ENCODE measurements around the gene CLDN5.

The CLDN5 gene

GRCh38 chr22:19494001-19494560, 30.1 kb downstream of the CLDN5 start:
- no peak for DNase-seq (ENCODE audit: low read depth)
- no peak for TF ChIP-seq CTCF (conservative IDR thresholded peaks at IDR 0.05; ENCODE audit: low read depth, low read length)
- no peak overlapping the region for H3K4me3 ChIP-seq (ENCODE audit: low read depth, low read length)

GRCh38 chr22:19492504-19493174, 31.6 kb downstream of the CLDN5 start:
- no peak for TF ChIP-seq CTCF (conservative IDR thresholded peaks at IDR 0.05; ENCODE audit: low read depth, low read length)
- no peak for DNase-seq (ENCODE audit: low read depth)
- no peak overlapping the region for H3K4me3 ChIP-seq (ENCODE audit: low read depth, low read length)

GRCh38 chr22:19490628-19491230, 33.5 kb downstream of the CLDN5 start:
- no peak for DNase-seq (ENCODE audit: low read depth)
- H3K4me3 ChIP-seq (ENCODE audit: low read depth, low read length), result no peak overlapping the region
- no peak for TF ChIP-seq CTCF (conservative IDR thresholded peaks at IDR 0.05; ENCODE audit: low read depth, low read length)

GRCh38 chr22:19488884-19489843, 35.0 kb downstream of the CLDN5 start:
- peak; percentile 71 for DNase-seq (ENCODE audit: low read depth)
- no peak overlapping the region for H3K4me3 ChIP-seq (ENCODE audit: low read depth, low read length)
- peak; percentile 37 for TF ChIP-seq CTCF (conservative IDR thresholded peaks at IDR 0.05; ENCODE audit: low read depth, low read length)

- no peak for TF ChIP-seq CTCF (conservative IDR thresholded peaks at IDR 0.05; ENCODE audit: low read depth, low read length)
- DNase-seq (ENCODE audit: low read depth), result no peak
- no peak overlapping the region for H3K4me3 ChIP-seq (ENCODE audit: low read depth, low read length)
Observed at GRCh38 chr22:19488285-19488684, 35.9 kb downstream of the CLDN5 start.

- TF ChIP-seq CTCF (conservative IDR thresholded peaks at IDR 0.05; ENCODE audit: low read depth, low read length), result no peak
- no peak overlapping the region for H3K4me3 ChIP-seq (ENCODE audit: low read depth, low read length)
- DNase-seq (ENCODE audit: low read depth), result peak; percentile 95
Observed at GRCh38 chr22:19483481-19484244, 40.5 kb downstream of the CLDN5 start.
